CD4-positive, alpha-beta T cell (primary cell): ENCODE data around the gene TLK2. TPM values are rescaled to one million over a fixed set of nuclear protein-coding genes. Genes with fewer than 3 reads are reported as not detected.

Source experiments
- ATAC-seq: fragments of 200-7000 bp; cut with Tn5 transposase; one replicate; pipeline ENCODE4 v1.10.0; 2022; ENCODE audit warnings: mild to moderate bottlenecking; ENCODE audit not compliant: poor library complexity
- CTCF ChIA-PET: fragments of 350-600 bp; sonication (Branson Sonifier 250); formaldehyde crosslinking; loops from one replicate; lab custom pipeline; 2021; ENCODE audit warnings: antibody characterized with exemption, inconsistent platforms; lab: Charles Lee
- POLR2A ChIA-PET: fragments of 350-600 bp; sonication (Branson Sonifier 250); formaldehyde crosslinking; loops from one replicate; lab custom pipeline; 2021; ENCODE audit warnings: antibody characterized with exemption, inconsistent platforms; lab: Charles Lee
- DNase-seq, 14 experiments: peaks; one replicate each; pipeline ENCODE4 v3.0.0-alpha.2; 2013 to 2020; ENCODE audit warnings: mixed read lengths in 2 of 14
- H3K27ac ChIP-seq, 2 donors: one replicate each; pipeline versions ENCODE4 v1.5.1 to v1.7.0; 2013; ENCODE audit warnings: low read length in 2 of 2, low read depth in 1 of 2, mild to moderate bottlenecking in 1 of 2
- H3K27me3 ChIP-seq, 2 experiments: 1 replicate in 1 of 2; 2 replicates in 1 of 2; pipeline versions ENCODE4 v1.6.1 to v1.7.0; 2013; ENCODE audit warnings: low read length in 2 of 2, control low read depth in 1 of 2, mild to moderate bottlenecking in 1 of 2, moderate library complexity in 1 of 2; ENCODE audit not compliant: insufficient read depth in 2 of 2, control insufficient read depth in 1 of 2
- H3K36me3 ChIP-seq: one replicate; pipeline ENCODE4 v1.6.1; 2013; ENCODE audit warnings: low read length, control low read depth; ENCODE audit not compliant: insufficient read depth
- H3K4me1 ChIP-seq: one replicate; pipeline ENCODE4 v1.6.1; 2013; ENCODE audit warnings: low read length, control low read depth; ENCODE audit not compliant: insufficient read depth
- H3K4me3 ChIP-seq: one replicate; pipeline ENCODE4 v1.5.1; 2013; ENCODE audit warnings: mild to moderate bottlenecking, low read length, moderate library complexity
- H3K9me3 ChIP-seq, 2 experiments: 1 replicate in 1 of 2; 2 replicates in 1 of 2; pipeline versions ENCODE4 v1.6.1 to v1.7.0; 2013; ENCODE audit warnings: low read length in 2 of 2, mild to moderate bottlenecking in 2 of 2, control low read depth in 1 of 2, moderate library complexity in 1 of 2; ENCODE audit not compliant: control insufficient read depth in 1 of 2, insufficient read depth in 1 of 2
- H3K27ac Mint-ChIP-seq: one replicate; pipeline ENCODE4 v1.8.0; 2020; ENCODE audit warnings: mixed read lengths
- H3K27me3 Mint-ChIP-seq: one replicate; pipeline ENCODE4 v1.8.0; 2021; ENCODE audit warnings: mixed read lengths
- H3K36me3 Mint-ChIP-seq: one replicate; pipeline ENCODE4 v1.8.0; 2021; ENCODE audit warnings: low read depth, mixed read lengths
- H3K4me1 Mint-ChIP-seq: one replicate; pipeline ENCODE4 v1.8.0; 2021; ENCODE audit warnings: low read depth, mixed read lengths
- H3K4me3 Mint-ChIP-seq: one replicate; pipeline ENCODE4 v1.8.0; 2020; ENCODE audit warnings: mild to moderate bottlenecking, mixed read lengths
- H3K9me3 Mint-ChIP-seq: one replicate; pipeline ENCODE4 v1.8.0; 2020; ENCODE audit warnings: mixed read lengths
- intact Hi-C, 2 experiments: fragments of 100-400 bp; cut with DNase I in 1 of 2; cut with micrococcal nuclease in 1 of 2; formaldehyde crosslinking; loops; one replicate each; pipeline versions ENCODE4 v1.15.1 to v1.9.0; 2023 to 2025; cut with DNase I, micrococcal nuclease
- total RNA-seq, 174 experiments: library from RNA in 2 of 174; stranded (reverse) in 2 of 174; gene quantifications; one replicate each; pipeline ENCODE4 v1.2.3 and lab custom pipeline; 2021 to 2026
- TF ChIP-seq, protein P1 (sequence below): fragments of 200-600 bp; IDR thresholded peaks from one replicate; pipeline ENCODE4 v1.8.0; 2022; ENCODE audit warnings: antibody characterized with exemption, mild to moderate bottlenecking

Gene TLK2
- total RNA-seq, 2 experiments from 2014 or later, result 85.3 to 86.5 TPM

DNA sequence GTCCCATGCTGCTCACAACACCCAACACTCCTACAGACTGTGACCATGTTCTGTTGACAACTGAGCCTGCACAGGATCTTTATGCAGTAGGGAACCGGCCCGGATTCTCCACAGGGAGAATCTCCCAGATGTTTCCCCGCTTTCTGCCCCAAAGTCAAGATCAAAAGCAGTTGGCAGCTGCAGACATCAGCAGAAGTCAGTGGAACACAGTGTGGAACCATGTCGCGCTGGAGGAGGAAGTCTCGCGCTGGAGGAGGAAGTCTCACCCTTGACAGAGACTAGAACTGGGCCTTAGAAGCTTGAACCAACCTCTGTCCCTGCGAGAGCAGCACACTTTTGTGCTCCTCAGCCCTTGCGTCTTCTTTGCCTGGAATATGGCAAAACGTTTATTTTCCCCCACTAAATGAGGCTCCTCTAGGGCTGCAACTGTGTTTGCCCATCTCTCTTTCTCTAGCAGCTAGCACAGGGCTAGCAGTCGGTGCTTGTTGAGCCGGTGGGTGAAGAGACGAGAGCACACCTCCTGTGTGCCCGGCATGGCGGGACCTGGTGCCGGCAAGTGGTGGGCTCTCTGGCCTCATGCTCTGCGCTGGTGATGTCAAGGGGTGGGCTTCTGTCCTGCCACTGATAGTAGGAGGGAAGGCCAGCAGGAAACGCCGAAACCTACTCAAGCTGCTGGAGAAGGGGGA is 146.7 kb downstream of the TLK2 start:
- Histone ChIP-seq H3K27ac (no peak overlapping the region), H3K36me3 (no peaks in the 10 kb centered on the region), H3K27me3 (peaks cover 2 to 13% of the 10 kb centered on the region in 2 experiments), H3K4me3 (no peak overlapping the region), H3K4me1 (peaks cover 20% of the 10 kb centered on the region), H3K9me3 (peaks cover 0 to 4% of the 10 kb centered on the region in 2 experiments)
- Mint-ChIP-seq H3K27me3 (peaks cover 2% of the 10 kb centered on the region), H3K36me3 (peaks cover 4% of the 10 kb centered on the region), H3K4me1 (peaks cover 16% of the 10 kb centered on the region), H3K4me3 (peak overlapping the region; percentile 30), H3K27ac (no peak overlapping the region), H3K9me3 (no peaks in the 10 kb centered on the region)
- intact Hi-C loops, result no loop called here
- CTCF ChIA-PET, result no interaction called here
- no peak for ATAC-seq
- DNase-seq, result no peak
- TF ChIP-seq, protein P1, sequence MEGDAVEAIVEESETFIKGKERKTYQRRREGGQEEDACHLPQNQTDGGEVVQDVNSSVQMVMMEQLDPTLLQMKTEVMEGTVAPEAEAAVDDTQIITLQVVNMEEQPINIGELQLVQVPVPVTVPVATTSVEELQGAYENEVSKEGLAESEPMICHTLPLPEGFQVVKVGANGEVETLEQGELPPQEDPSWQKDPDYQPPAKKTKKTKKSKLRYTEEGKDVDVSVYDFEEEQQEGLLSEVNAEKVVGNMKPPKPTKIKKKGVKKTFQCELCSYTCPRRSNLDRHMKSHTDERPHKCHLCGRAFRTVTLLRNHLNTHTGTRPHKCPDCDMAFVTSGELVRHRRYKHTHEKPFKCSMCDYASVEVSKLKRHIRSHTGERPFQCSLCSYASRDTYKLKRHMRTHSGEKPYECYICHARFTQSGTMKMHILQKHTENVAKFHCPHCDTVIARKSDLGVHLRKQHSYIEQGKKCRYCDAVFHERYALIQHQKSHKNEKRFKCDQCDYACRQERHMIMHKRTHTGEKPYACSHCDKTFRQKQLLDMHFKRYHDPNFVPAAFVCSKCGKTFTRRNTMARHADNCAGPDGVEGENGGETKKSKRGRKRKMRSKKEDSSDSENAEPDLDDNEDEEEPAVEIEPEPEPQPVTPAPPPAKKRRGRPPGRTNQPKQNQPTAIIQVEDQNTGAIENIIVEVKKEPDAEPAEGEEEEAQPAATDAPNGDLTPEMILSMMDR, result no peak
- POLR2A ChIA-PET, result no interaction called here

DNA sequence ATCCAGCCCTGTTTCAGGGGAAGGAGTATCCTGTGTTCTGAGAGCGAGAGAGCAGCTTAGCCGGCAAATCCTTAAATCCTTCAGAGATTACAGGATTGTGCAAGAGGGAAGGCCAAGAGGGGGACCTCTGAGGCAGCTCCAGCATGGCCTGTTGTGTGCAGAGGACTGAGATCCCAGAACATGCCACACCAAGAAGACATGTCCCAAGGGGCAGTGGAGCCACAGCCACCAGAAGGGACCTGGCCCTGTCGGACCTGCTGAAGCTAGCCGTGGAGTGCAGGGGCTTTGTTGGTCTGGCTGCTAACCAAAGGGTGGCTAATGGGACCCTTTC is 147.2 kb downstream of the TLK2 start:
- H3K27ac Mint-ChIP-seq, result no peak overlapping the region
- peaks cover 4% of the 10 kb centered on the region for H3K36me3 Mint-ChIP-seq
- ChIA-PET CTCF (no interaction called here), POLR2A (no interaction called here)
- Histone ChIP-seq H3K27me3 (peaks cover 2 to 13% of the 10 kb centered on the region in 2 experiments), H3K9me3 (peaks cover 0 to 4% of the 10 kb centered on the region in 2 experiments), H3K4me3 (no peak overlapping the region), H3K27ac (no peak overlapping the region), H3K36me3 (no peaks in the 10 kb centered on the region), H3K4me1 (peaks cover 20% of the 10 kb centered on the region)
- no peak for ATAC-seq
- no peak for DNase-seq
- TF ChIP-seq, protein P1, result no peak
- H3K9me3 Mint-ChIP-seq, result no peaks in the 10 kb centered on the region
- H3K4me1 Mint-ChIP-seq, result peaks cover 16% of the 10 kb centered on the region
- H3K27me3 Mint-ChIP-seq, result peaks cover 4% of the 10 kb centered on the region
- peak overlapping the region; percentile 79 for H3K4me3 Mint-ChIP-seq
- intact Hi-C loops, result no loop called here

GRCh38 chr17:62626719-62627218 is 148.1 kb downstream of the TLK2 start:
- intact Hi-C loops, result no loop called here
- Histone ChIP-seq H3K4me3 (peak overlapping the region; percentile 55), H3K9me3 (peaks cover 0 to 4% of the 10 kb centered on the region in 2 experiments), H3K27ac (no peak overlapping the region), H3K36me3 (no peaks in the 10 kb centered on the region), H3K4me1 (peaks cover 20% of the 10 kb centered on the region), H3K27me3 (peaks cover 2 to 13% of the 10 kb centered on the region in 2 experiments)
- DNase-seq (no peak), ATAC-seq (no peak)
- no peak overlapping the region for H3K27ac Mint-ChIP-seq
- TF ChIP-seq, protein P1, result no peak
- H3K36me3 Mint-ChIP-seq, result peaks cover 4% of the 10 kb centered on the region
- ChIA-PET CTCF (no interaction called here), POLR2A (no interaction called here)
- H3K4me1 Mint-ChIP-seq, result peaks cover 16% of the 10 kb centered on the region
- H3K27me3 Mint-ChIP-seq, result peaks cover 4% of the 10 kb centered on the region
- no peaks in the 10 kb centered on the region for H3K9me3 Mint-ChIP-seq
- H3K4me3 Mint-ChIP-seq, result peak overlapping the region; percentile 83
